AG04449 (cell line): ENCODE data around the gene SLC22A3.
"Not testable (repeated sequence)": the region's sequence is repeated elsewhere in the genome, so short reads cannot be mapped to it uniquely, and the experiment has no call there.

Experiments
- CTCF ChIA-PET: fragments of 350-600 bp; formaldehyde crosslinking; extraction: SDS; loops from one replicate; lab custom pipeline; 2021; ENCODE audit warnings: antibody characterized with exemption; lab: Yijun Ruan, JAX
- POLR2A ChIA-PET: fragments of 400-600, 350-600 bp; formaldehyde crosslinking; extraction: SDS; loops from one replicate; lab custom pipeline; 2020; ENCODE audit warnings: antibody characterized with exemption, inconsistent platforms; lab: Yijun Ruan, JAX
- DNase-seq: peaks from one replicate; pipeline ENCODE4 v3.0.0-alpha.2; 2010; ENCODE audit warnings: low read depth, low spot score
- H3K4me3 ChIP-seq: 2 replicates; pipeline ENCODE4 v1.5.1; 2011; ENCODE audit warnings: low read depth, mild to moderate bottlenecking, control low read depth, low read length
- TF ChIP-seq, protein P1 (sequence below): IDR thresholded peaks from one replicate; pipeline ENCODE4 v1.5.1; 2011; ENCODE audit warnings: mild to moderate bottlenecking, moderate library complexity, low read length, control low read depth, inconsistent platforms; ENCODE audit not compliant: insufficient read depth; ENCODE audit errors: missing control alignments

The SLC22A3 gene

DNA sequence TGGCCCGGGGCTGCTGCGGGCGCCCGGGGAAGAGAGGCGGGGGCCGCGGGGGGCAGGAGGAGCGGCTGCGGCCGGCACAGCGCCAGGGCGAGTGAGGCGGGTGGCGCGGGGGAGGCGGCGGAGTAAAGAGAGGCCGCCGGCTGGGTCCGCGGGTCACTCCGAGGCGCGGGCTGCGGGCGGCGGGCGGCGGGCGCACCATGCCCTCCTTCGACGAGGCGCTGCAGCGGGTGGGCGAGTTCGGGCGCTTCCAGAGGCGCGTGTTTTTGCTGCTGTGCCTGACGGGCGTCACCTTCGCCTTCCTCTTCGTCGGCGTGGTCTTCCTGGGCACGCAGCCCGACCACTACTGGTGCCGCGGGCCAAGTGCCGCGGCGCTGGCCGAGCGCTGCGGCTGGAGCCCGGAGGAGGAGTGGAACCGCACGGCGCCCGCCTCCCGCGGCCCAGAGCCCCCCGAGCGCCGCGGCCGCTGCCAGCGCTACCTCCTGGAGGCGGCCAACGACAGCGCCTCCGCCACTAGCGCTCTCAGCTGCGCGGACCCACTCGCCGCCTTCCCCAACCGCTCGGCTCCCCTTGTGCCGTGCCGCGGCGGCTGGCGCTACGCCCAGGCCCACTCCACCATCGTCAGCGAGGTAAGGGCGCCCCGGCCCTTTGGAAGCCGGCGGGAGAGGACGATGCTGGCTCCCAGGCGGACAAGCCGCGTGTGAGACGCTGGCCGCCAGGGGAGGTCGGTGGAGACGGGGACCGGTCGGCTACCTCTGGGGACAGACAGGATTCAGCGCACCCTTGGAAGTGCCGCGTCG, at the start of gene SLC22A3:
SLC22A3 (plus strand) TSS at position 156 of the 797 bp plus-strand sequence; CDS start at position 198, 42 bp downstream.
- DNase-seq = no peak
- CTCF ChIA-PET = no interaction called here
- POLR2A ChIA-PET = no interaction called here
- H3K4me3 ChIP-seq = no peak within 1 kb of the TSS
- TF ChIP-seq, protein P1, sequence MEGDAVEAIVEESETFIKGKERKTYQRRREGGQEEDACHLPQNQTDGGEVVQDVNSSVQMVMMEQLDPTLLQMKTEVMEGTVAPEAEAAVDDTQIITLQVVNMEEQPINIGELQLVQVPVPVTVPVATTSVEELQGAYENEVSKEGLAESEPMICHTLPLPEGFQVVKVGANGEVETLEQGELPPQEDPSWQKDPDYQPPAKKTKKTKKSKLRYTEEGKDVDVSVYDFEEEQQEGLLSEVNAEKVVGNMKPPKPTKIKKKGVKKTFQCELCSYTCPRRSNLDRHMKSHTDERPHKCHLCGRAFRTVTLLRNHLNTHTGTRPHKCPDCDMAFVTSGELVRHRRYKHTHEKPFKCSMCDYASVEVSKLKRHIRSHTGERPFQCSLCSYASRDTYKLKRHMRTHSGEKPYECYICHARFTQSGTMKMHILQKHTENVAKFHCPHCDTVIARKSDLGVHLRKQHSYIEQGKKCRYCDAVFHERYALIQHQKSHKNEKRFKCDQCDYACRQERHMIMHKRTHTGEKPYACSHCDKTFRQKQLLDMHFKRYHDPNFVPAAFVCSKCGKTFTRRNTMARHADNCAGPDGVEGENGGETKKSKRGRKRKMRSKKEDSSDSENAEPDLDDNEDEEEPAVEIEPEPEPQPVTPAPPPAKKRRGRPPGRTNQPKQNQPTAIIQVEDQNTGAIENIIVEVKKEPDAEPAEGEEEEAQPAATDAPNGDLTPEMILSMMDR = no peak

DNA sequence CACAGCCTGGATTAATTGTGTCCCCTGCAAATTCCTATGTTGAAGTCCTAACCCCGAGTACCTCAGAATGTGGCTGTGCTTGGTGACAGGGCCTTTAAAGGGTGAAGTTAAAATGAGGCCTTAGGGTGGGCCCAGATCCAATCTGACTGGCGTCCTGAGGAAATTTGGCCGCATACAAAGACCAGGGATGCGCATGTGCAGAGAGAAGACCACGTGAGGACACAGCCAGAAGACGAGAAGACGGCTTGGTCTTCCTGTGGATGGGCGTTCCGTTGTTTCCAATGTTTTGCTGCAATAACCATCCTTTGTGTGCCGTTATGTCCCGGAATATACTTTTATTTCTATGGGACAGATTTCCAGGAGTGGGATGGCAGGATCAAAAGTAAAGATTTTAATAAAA, 48.6 kb upstream of the SLC22A3 start:
- H3K4me3 ChIP-seq = no peak overlapping the region
- POLR2A ChIA-PET = no interaction called here
- CTCF ChIA-PET = no interaction called here
- TF ChIP-seq, protein P1 = no peak
- DNase-seq = no peak

- POLR2A ChIA-PET = no interaction called here
- TF ChIP-seq, protein P1 = no peak
- no peak overlapping the region for H3K4me3 ChIP-seq
- CTCF ChIA-PET = no interaction called here
- DNase-seq = no peak
Measured at GRCh38 chr6:160300076-160300695, 48.0 kb upstream of the SLC22A3 start.

DNA sequence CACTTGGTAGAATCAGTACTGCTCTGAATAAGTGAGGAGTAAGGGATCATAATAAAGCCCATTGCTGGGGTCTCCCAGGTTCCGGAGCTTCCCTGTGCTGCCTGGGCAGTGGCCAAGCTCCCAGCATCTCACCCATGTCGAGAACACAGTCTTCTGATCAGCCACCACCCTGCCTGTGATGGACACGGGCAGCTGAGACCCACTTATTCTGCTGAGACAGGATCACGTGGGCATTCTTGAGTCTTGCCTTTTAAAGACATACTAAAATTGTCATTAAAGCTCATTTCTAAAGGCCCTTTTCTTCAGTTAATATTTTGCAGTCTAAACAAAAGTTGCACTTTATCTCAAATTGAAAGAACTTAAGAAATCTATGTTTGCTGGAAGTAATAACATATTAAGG, 46.8 kb upstream of the SLC22A3 start:
- TF ChIP-seq, protein P1 = no peak
- CTCF ChIA-PET = no interaction called here

DNA sequence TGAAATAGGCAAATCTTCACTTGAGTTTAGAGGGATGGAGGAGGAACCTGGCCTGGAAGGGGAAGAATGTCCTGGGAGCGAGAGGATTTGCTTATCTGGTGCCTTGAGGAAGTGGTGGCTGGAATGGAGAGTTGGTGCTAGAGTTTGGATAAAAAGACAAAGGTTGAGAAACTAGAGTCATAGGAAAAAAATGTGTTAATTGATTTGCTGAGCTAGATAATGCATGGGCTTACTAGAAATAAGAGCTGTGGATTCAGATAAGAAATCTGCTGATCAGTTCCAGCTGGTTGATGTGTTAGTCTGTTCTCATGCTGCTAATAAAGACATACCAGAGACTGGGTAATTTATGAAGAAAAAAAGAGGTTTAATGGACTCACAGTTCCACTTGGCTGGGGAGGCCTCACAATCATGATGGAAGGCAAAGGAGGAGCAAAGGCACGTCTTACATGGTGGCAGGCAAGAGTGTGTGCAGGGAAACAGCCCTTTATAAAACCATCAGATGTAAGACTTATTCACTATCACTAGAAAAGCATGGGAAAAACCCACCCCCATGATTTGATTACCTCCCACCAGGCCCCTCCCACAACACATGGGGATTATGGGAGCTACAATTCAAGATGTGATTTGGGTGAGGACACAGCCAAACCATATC, 45.6 kb upstream of the SLC22A3 start:
- H3K4me3 ChIP-seq, CTCF ChIA-PET, DNase-seq: not testable (repeated sequence)
- POLR2A ChIA-PET = interaction anchor here (0.5 kb wide), 1 partner anchor 1783 kb away, joined by 3 read pairs; no protein-coding TSS in a partner anchor

More for the DNA sequence above, 46.8 kb upstream of the SLC22A3 start:
- POLR2A ChIA-PET = no interaction called here
- no peak for DNase-seq
- H3K4me3 ChIP-seq = no peak overlapping the region

GRCh38 chr6:160303806-160304205, 44.4 kb upstream of the SLC22A3 start:
- H3K4me3 ChIP-seq = no peak overlapping the region
- no peak for DNase-seq
- ChIA-PET CTCF (no interaction called here), POLR2A (no interaction called here)
- TF ChIP-seq, protein P1 = no peak
